Hepatocyte (in vitro differentiated cells): ENCODE results near the gene REEP6. TPM values are rescaled to one million over a fixed set of nuclear protein-coding genes. Genes with fewer than 3 reads are reported as not detected.
A peak's percentile ranks its signal among the peaks of the same experiment; 100 is the strongest.

Experiments used
- DNase-seq: peaks from one replicate; pipeline ENCODE4 v3.0.0-alpha.2; 2016; ENCODE audit warnings: low spot score
- H2AFZ ChIP-seq: fragments of 200-600 bp; sonication (generic); 2 replicates; pipeline ENCODE4 v1.6.0; 2016; ENCODE audit warnings: antibody characterized with exemption, mild to moderate bottlenecking
- H3K27ac ChIP-seq: fragments of 200-600 bp; sonication (generic); 2 replicates; pipeline ENCODE4 v1.5.1; 2016; ENCODE audit warnings: mild to moderate bottlenecking
- H3K27me3 ChIP-seq: fragments of 200-600 bp; sonication (generic); 2 replicates; pipeline ENCODE4 v1.6.1; 2016
- H3K36me3 ChIP-seq: fragments of 200-600 bp; sonication (generic); replicated peaks from 2 replicates; pipeline ENCODE4 v1.5.1; 2016; ENCODE audit warnings: low read depth; ENCODE audit not compliant: insufficient read depth
- H3K4me1 ChIP-seq: fragments of 200-600 bp; sonication (generic); 2 replicates; pipeline ENCODE4 v1.5.1; 2016; ENCODE audit warnings: mild to moderate bottlenecking, moderate library complexity; ENCODE audit not compliant: insufficient read depth
- H3K4me2 ChIP-seq: fragments of 200-600 bp; sonication (generic); 2 replicates; pipeline ENCODE4 v1.6.0; 2016
- H3K4me3 ChIP-seq: fragments of 200-600 bp; sonication (generic); 2 replicates; pipeline ENCODE4 v1.5.1; 2016; ENCODE audit warnings: mild to moderate bottlenecking
- H3K79me2 ChIP-seq: fragments of 200-600 bp; sonication (generic); 2 replicates; pipeline ENCODE4 v1.6.0; 2017; ENCODE audit warnings: mild to moderate bottlenecking
- H3K9me2 ChIP-seq: fragments of 200-600 bp; sonication (generic); replicated peaks from 2 replicates; pipeline ENCODE4 v1.6.0; 2017; ENCODE audit warnings: mild to moderate bottlenecking; ENCODE audit not compliant: insufficient read depth
- H3K9me3 ChIP-seq: fragments of 200-600 bp; sonication (generic); 2 replicates; pipeline ENCODE4 v1.5.1; 2016; ENCODE audit warnings: low read depth, mild to moderate bottlenecking
- H4K20me1 ChIP-seq: fragments of 200-600 bp; sonication (generic); 2 replicates; pipeline ENCODE4 v1.6.0; 2016; ENCODE audit warnings: mild to moderate bottlenecking; ENCODE audit not compliant: insufficient read depth, poor library complexity, severe bottlenecking
- CTCF ChIP-seq: fragments of 200-600 bp; sonication (generic); IDR thresholded peaks from 2 replicates; pipeline ENCODE4 v1.5.1; 2016; ENCODE audit warnings: antibody characterized with exemption, mild to moderate bottlenecking; ENCODE audit not compliant: poor library complexity
- EZH2 ChIP-seq: fragments of 200-600 bp; sonication (generic); IDR thresholded peaks from 2 replicates; pipeline ENCODE4 v1.6.1; 2016; ENCODE audit warnings: antibody characterized with exemption, mild to moderate bottlenecking, borderline replicate concordance
- EZH2phosphoT487 ChIP-seq: fragments of 200-600 bp; sonication (generic); IDR thresholded peaks from one replicate; pipeline ENCODE4 v1.6.1; 2018; ENCODE audit warnings: antibody characterized with exemption, mild to moderate bottlenecking, low read depth, moderate library complexity; ENCODE audit not compliant: unreplicated experiment, severe bottlenecking
- WGBS: methylation state at CpG from one replicate; pipeline ENCODE4 v1.1.6; 2016; ENCODE audit warnings: low lambda C conversion rate; ENCODE audit errors: missing lambda C conversion rate; 5-methylcytosine and 5-hydroxymethylcytosine counted together
- polyA plus RNA-seq: library from polyadenylated mRNA; unstranded; fragments of >200 nt; fragmentation: Nextera tagmentation; extraction: Ambion mirVana; gene quantifications from 2 replicates; pipeline ENCODE4 v1.2.1, GENCODE V29; 2016
- total RNA-seq: library from RNA; depleted of rRNA; stranded (reverse); fragments of >200 nt; gene quantifications from 2 replicates; pipeline ENCODE4 v1.2.3, GENCODE V29; 2014

Gene REEP6
- total and polyA plus RNA-seq, 2 experiments from 2014 or later, result 88.9 to 218 TPM

- Histone ChIP-seq H3K4me2 (peak overlapping the region; percentile 94), H2AFZ (no peak overlapping the region), H3K9me2 (no peaks in the 10 kb centered on the region), H4K20me1 (peaks cover 87% of the 10 kb centered on the region), H3K27me3 (peaks cover 80% of the 10 kb centered on the region), H3K36me3 (no peaks in the 10 kb centered on the region), H3K27ac (no peak overlapping the region), H3K9me3 (no peaks in the 10 kb centered on the region), H3K4me1 (peaks cover 42% of the 10 kb centered on the region), H3K4me3 (no peak overlapping the region), H3K79me2 (no peaks in the 10 kb centered on the region)
- TF ChIP-seq EZH2, result no peak
- 19% methylated on average over 48 of the region's 117 CpGs for WGBS
- no peak for DNase-seq
These were observed 21.5 kb upstream of the REEP6 start for GRCh38 chr19:1469255-1470054.

- Histone ChIP-seq H3K79me2 (no peaks in the 10 kb centered on the region), H3K27me3 (peaks cover 79% of the 10 kb centered on the region), H3K9me3 (no peaks in the 10 kb centered on the region), H3K9me2 (no peaks in the 10 kb centered on the region), H2AFZ (no peak overlapping the region), H3K4me2 (peak overlapping the region; percentile 94), H3K36me3 (no peaks in the 10 kb centered on the region), H4K20me1 (peaks cover 89% of the 10 kb centered on the region), H3K4me1 (peaks cover 42% of the 10 kb centered on the region), H3K27ac (no peak overlapping the region), H3K4me3 (no peak overlapping the region)
- 27% methylated on average over 8 of the region's 22 CpGs for WGBS
- TF ChIP-seq EZH2phosphoT487, result no peak
- peak; percentile 93 for TF ChIP-seq EZH2
- TF ChIP-seq CTCF, result no peak
- no peak for DNase-seq
These were observed 21.0 kb upstream of the REEP6 start for GRCh38 chr19:1470055-1470304.

GRCh38 chr19:1470305-1471009 lies 20.5 kb upstream of the REEP6 start:
- Histone ChIP-seq H3K9me2 (no peaks in the 10 kb centered on the region), H3K79me2 (no peaks in the 10 kb centered on the region), H3K4me2 (peak overlapping the region; percentile 94), H3K27me3 (peaks cover 74% of the 10 kb centered on the region), H3K4me3 (no peak overlapping the region), H2AFZ (no peak overlapping the region), H3K9me3 (no peaks in the 10 kb centered on the region), H3K4me1 (peaks cover 42% of the 10 kb centered on the region), H4K20me1 (peaks cover 87% of the 10 kb centered on the region), H3K36me3 (no peaks in the 10 kb centered on the region), H3K27ac (no peak overlapping the region)
- 2% methylated on average over 35 of the region's 67 CpGs for WGBS
- peak; percentile 60 for DNase-seq
- TF ChIP-seq CTCF, result no peak
- TF ChIP-seq EZH2, result peak; percentile 91

GRCh38 chr19:1471010-1471514 lies 19.9 kb upstream of the REEP6 start:
- H3K4me1 ChIP-seq, result peaks cover 38% of the 10 kb centered on the region
- H2AFZ ChIP-seq, result no peak overlapping the region
- TF ChIP-seq EZH2phosphoT487 (peak; percentile 16), CTCF (no peak)
- H3K27me3 ChIP-seq, result peaks cover 70% of the 10 kb centered on the region
- 10% methylated on average over 26 of the region's 28 CpGs for WGBS
- H3K4me2 ChIP-seq, result peak overlapping the region; percentile 94
- H3K79me2 ChIP-seq, result no peaks in the 10 kb centered on the region
- H3K9me3 ChIP-seq, result no peaks in the 10 kb centered on the region
- H3K27ac ChIP-seq, result no peak overlapping the region
- H4K20me1 ChIP-seq, result peaks cover 84% of the 10 kb centered on the region
- H3K36me3 ChIP-seq, result no peaks in the 10 kb centered on the region
- no peak overlapping the region for H3K4me3 ChIP-seq
- peak; percentile 51 for DNase-seq
- no peaks in the 10 kb centered on the region for H3K9me2 ChIP-seq
